GM12878 (cell line): Measurements from ENCODE around the gene TDRD7. TPM values are rescaled to one million over a fixed set of nuclear protein-coding genes. Genes with fewer than 3 reads are reported as not detected.
A peak's percentile ranks its signal among the peaks of the same experiment; 100 is the strongest.

Experiments
- ASH2L ChIP-seq: fragments of 300-600, 200-600 bp; sonication (generic); IDR thresholded peaks from 2 replicates; pipeline ENCODE4 v1.6.1; 2017; ENCODE audit warnings: low read depth, mild to moderate bottlenecking, borderline replicate concordance
- BHLHE40 ChIP-seq, 2 experiments: fragments of 450-650 bp in 1 of 2; IDR thresholded peaks; 2 replicates each; pipeline ENCODE4 v1.6.1; 2011 to 2017; ENCODE audit warnings: low read depth in 2 of 2, borderline replicate concordance in 1 of 2, improper control_type of control experiment in 1 of 2, low read length in 1 of 2, mild to moderate bottlenecking in 1 of 2
- BMI1 ChIP-seq: fragments of 450-650 bp; IDR thresholded peaks from 2 replicates; pipeline ENCODE4 v1.6.1; 2016; ENCODE audit warnings: mild to moderate bottlenecking, moderate library complexity, borderline replicate concordance
- CHD4 ChIP-seq: fragments of 200-600 bp; sonication (generic); IDR thresholded peaks from 2 replicates; pipeline ENCODE4 v1.6.1; 2016; ENCODE audit warnings: mild to moderate bottlenecking
- CREM ChIP-seq: IDR thresholded peaks from 2 replicates; pipeline ENCODE4 v1.6.1; 2014; ENCODE audit warnings: antibody characterized with exemption, low read depth
- EED ChIP-seq: sonication (generic); IDR thresholded peaks from 2 replicates; pipeline ENCODE4 v1.6.1; 2016; ENCODE audit warnings: antibody characterized with exemption, low read depth
- EGR1 ChIP-seq, 2 experiments: IDR thresholded peaks; 1 replicate in 1 of 2; 2 replicates in 1 of 2; pipeline ENCODE4 v1.6.1; 2011 to 2012; ENCODE audit warnings: low read depth in 2 of 2, low read length in 2 of 2, borderline replicate concordance in 1 of 2, mild to moderate bottlenecking in 1 of 2, moderate library complexity in 1 of 2
- ETV6 ChIP-seq, 2 experiments: fragments of 450-650 bp in 1 of 2; IDR thresholded peaks in 1 of 2; conservative IDR thresholded peaks in 1 of 2; 2 replicates each; pipeline ENCODE4 v1.6.1; 2014; ENCODE audit warnings: antibody characterized with exemption in 1 of 2, borderline replicate concordance in 1 of 2, low read depth in 1 of 2, mild to moderate bottlenecking in 1 of 2, moderate library complexity in 1 of 2
- HCFC1 ChIP-seq: fragments of 150-350 bp; IDR thresholded peaks from 2 replicates; pipeline ENCODE4 v1.6.1; 2014; ENCODE audit warnings: low read length
- IKZF1 ChIP-seq: fragments of 450-650 bp; conservative IDR thresholded peaks from 2 replicates; pipeline ENCODE4 v1.6.1; 2017; ENCODE audit warnings: antibody characterized with exemption, mild to moderate bottlenecking
- IRF4 ChIP-seq: IDR thresholded peaks from 2 replicates; pipeline ENCODE4 v1.6.1; 2011; ENCODE audit warnings: low read depth, low read length
- KAT2A ChIP-seq: conservative IDR thresholded peaks from 2 replicates; pipeline ENCODE4 v1.6.1; 2011; ENCODE audit warnings: low read depth, low read length; ENCODE audit not compliant: control insufficient read depth
- LARP7 ChIP-seq: fragments of 450-650 bp; IDR thresholded peaks from 2 replicates; pipeline ENCODE4 v1.6.1; 2017; ENCODE audit warnings: mild to moderate bottlenecking
- MTA2 ChIP-seq: fragments of 450-650 bp; IDR thresholded peaks from 2 replicates; pipeline ENCODE4 v1.6.1; 2016; ENCODE audit warnings: low read depth, mild to moderate bottlenecking, moderate library complexity
- NR2F1 ChIP-seq: fragments of 450-650 bp; conservative IDR thresholded peaks from 2 replicates; pipeline ENCODE4 v1.6.1; 2017; ENCODE audit warnings: mild to moderate bottlenecking
- SMC3 ChIP-seq: IDR thresholded peaks from 2 replicates; pipeline ENCODE4 v1.6.1; 2011; ENCODE audit warnings: low read length, improper control_type of control experiment, borderline replicate concordance
- SREBF1 ChIP-seq: IDR thresholded peaks from 2 replicates; pipeline ENCODE4 v1.6.1; 2012; ENCODE audit warnings: mild to moderate bottlenecking, low read length
- TBL1XR1 ChIP-seq: IDR thresholded peaks from 2 replicates; pipeline ENCODE4 v1.6.1; 2012; ENCODE audit warnings: low read depth, low read length, improper control_type of control experiment
- YY1 ChIP-seq: IDR thresholded peaks from 2 replicates; pipeline ENCODE4 v1.6.1; 2011; ENCODE audit warnings: low read depth, mild to moderate bottlenecking, low read length
- ZNF217 ChIP-seq: fragments of 450-650 bp; IDR thresholded peaks from 2 replicates; pipeline ENCODE4 v1.6.1; 2017; ENCODE audit warnings: antibody characterized with exemption, mild to moderate bottlenecking
- polyA plus RNA-seq, 11 experiments: library from polyadenylated mRNA; depleted of rRNA in 4 of 11; unstranded in 6 of 11; stranded (reverse) in 5 of 11; fragments of >200 nt; fragmentation: Nextera tagmentation in 4 of 11; fragmentation: Illumina TruSeq in 1 of 11; extraction: Ambion mirVana in 4 of 11; extraction: Trizol in 1 of 11; gene quantifications; 1 replicate in 1 of 11; 2 replicates in 10 of 11; pipeline versions ENCODE4 v1.2.1 to v1.2.3, GENCODE V29; 2011 to 2016; ENCODE audit warnings: inconsistent platforms in 2 of 11, missing spikeins in 2 of 11, low read depth in 1 of 11
- total RNA-seq, 4 experiments: library from RNA; depleted of rRNA in 3 of 4; stranded (reverse); fragments of >200 nt in 3 of 4; fragmentation: Illumina TruSeq in 1 of 4; extraction: Trizol in 1 of 4; gene quantifications; 2 replicates each; pipeline versions ENCODE4 v1.2.1 to v1.2.3, GENCODE V29; 2013 to 2021
- TF ChIP-seq, protein P1 (sequence below): fragments of 450-650 bp; IDR thresholded peaks from 2 replicates; pipeline ENCODE4 v1.6.1; 2017; ENCODE audit warnings: mild to moderate bottlenecking, moderate library complexity
- TF ChIP-seq, protein P2 (sequence below): fragments of 450-650 bp; IDR thresholded peaks from 2 replicates; pipeline ENCODE4 v1.6.1; 2016; ENCODE audit warnings: mild to moderate bottlenecking, moderate library complexity, borderline replicate concordance

The TDRD7 gene
- total and polyA plus RNA-seq, 10 of the 15 experiments (the other 5 are each of a cell fraction or from before 2014, with no cell fraction given) = 5.7 to 26.4 (median 16.2) TPM

DNA sequence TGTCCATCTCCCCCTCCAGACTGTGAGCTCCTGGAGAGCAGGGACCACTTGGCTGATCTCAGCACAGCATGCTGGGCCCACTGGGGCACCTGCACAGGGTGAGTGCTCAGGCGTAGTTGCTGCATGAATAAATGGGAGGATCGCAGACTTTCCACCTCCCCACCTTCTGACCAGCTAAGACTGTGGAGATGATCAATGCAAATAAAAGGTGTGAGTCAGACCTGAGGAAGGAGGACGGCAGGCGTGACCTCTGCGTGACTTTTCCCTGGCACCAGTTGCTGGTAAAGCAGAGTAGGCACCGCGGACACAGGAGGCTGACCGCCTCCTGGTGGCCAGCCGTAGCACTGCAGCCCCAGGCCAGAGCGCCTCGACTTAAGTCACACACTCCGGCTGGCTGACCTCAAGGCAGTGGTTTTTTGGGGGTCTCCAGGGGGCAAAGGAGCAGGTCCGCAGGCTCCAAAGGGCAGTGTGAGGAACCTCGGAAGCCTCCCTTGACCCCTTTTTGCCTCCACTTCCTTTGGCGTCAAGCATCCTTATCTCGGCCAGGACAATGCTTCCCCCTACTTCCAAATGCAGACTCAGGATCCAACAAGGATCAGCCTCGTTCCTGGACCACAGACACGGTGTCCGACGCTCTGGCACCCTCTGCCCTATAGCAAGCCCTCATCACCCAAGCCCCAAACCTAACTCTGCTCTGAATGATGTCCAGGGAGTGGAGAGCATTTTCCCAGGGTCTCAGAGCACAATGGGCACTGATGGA lies 12.7 kb upstream of the TDRD7 start (continued):
- no peak for TF ChIP-seq CHD4
- TF ChIP-seq TBL1XR1 = no peak
- peak; percentile 77 for TF ChIP-seq NR2F1
- TF ChIP-seq ETV6 (conservative IDR thresholded peaks at IDR 0.05 in 1 of 2, IDR thresholded peaks at IDR 0.05 in 1 of 2; ENCODE audit: borderline replicate concordance in 1 of 2, low read depth in 1 of 2) = no peak
- no peak for TF ChIP-seq EGR1 (IDR thresholded peaks at IDR 0.05; ENCODE audit: borderline replicate concordance in 1 of 2, low read depth in 2 of 2, low read length in 2 of 2)
- TF ChIP-seq IRF4 = 0 out of 2 replicates have a peak, but pooled peaks have one; percentile 14
- TF ChIP-seq YY1 = peak; percentile 78
- TF ChIP-seq LARP7 = 0 out of 2 replicates have a peak, but pooled peaks have one; percentile 31
- no peak for TF ChIP-seq KAT2A
- 0 out of 2 replicates have a peak, but pooled peaks have one; percentile 41 for TF ChIP-seq EED
- TF ChIP-seq SREBF1 = no peak
- TF ChIP-seq ASH2L = no peak
- TF ChIP-seq, protein P1, sequence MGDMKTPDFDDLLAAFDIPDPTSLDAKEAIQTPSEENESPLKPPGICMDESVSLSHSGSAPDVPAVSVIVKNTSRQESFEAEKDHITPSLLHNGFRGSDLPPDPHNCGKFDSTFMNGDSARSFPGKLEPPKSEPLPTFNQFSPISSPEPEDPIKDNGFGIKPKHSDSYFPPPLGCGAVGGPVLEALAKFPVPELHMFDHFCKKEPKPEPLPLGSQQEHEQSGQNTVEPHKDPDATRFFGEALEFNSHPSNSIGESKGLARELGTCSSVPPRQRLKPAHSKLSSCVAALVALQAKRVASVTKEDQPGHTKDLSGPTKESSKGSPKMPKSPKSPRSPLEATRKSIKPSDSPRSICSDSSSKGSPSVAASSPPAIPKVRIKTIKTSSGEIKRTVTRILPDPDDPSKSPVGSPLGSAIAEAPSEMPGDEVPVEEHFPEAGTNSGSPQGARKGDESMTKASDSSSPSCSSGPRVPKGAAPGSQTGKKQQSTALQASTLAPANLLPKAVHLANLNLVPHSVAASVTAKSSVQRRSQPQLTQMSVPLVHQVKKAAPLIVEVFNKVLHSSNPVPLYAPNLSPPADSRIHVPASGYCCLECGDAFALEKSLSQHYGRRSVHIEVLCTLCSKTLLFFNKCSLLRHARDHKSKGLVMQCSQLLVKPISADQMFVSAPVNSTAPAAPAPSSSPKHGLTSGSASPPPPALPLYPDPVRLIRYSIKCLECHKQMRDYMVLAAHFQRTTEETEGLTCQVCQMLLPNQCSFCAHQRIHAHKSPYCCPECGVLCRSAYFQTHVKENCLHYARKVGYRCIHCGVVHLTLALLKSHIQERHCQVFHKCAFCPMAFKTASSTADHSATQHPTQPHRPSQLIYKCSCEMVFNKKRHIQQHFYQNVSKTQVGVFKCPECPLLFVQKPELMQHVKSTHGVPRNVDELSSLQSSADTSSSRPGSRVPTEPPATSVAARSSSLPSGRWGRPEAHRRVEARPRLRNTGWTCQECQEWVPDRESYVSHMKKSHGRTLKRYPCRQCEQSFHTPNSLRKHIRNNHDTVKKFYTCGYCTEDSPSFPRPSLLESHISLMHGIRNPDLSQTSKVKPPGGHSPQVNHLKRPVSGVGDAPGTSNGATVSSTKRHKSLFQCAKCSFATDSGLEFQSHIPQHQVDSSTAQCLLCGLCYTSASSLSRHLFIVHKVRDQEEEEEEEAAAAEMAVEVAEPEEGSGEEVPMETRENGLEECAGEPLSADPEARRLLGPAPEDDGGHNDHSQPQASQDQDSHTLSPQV = no peak
- no peak for TF ChIP-seq HCFC1
- no peak for TF ChIP-seq MTA2
- peak; percentile 85 for TF ChIP-seq SMC3
- no peak for TF ChIP-seq ZNF217
- TF ChIP-seq CREM = no peak
- TF ChIP-seq, protein P2, sequence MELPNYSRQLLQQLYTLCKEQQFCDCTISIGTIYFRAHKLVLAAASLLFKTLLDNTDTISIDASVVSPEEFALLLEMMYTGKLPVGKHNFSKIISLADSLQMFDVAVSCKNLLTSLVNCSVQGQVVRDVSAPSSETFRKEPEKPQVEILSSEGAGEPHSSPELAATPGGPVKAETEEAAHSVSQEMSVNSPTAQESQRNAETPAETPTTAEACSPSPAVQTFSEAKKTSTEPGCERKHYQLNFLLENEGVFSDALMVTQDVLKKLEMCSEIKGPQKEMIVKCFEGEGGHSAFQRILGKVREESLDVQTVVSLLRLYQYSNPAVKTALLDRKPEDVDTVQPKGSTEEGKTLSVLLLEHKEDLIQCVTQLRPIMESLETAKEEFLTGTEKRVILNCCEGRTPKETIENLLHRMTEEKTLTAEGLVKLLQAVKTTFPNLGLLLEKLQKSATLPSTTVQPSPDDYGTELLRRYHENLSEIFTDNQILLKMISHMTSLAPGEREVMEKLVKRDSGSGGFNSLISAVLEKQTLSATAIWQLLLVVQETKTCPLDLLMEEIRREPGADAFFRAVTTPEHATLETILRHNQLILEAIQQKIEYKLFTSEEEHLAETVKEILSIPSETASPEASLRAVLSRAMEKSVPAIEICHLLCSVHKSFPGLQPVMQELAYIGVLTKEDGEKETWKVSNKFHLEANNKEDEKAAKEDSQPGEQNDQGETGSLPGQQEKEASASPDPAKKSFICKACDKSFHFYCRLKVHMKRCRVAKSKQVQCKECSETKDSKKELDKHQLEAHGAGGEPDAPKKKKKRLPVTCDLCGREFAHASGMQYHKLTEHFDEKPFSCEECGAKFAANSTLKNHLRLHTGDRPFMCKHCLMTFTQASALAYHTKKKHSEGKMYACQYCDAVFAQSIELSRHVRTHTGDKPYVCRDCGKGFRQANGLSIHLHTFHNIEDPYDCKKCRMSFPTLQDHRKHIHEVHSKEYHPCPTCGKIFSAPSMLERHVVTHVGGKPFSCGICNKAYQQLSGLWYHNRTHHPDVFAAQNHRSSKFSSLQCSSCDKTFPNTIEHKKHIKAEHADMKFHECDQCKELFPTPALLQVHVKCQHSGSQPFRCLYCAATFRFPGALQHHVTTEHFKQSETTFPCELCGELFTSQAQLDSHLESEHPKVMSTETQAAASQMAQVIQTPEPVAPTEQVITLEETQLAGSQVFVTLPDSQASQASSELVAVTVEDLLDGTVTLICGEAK = no peak
- TF ChIP-seq BMI1 = no peak
- peak; percentile 60 for TF ChIP-seq IKZF1
- peak in 1 of 2 experiments; percentile 33; a peak in 1 of 4 replicates for TF ChIP-seq BHLHE40 (IDR thresholded peaks at IDR 0.05; ENCODE audit: borderline replicate concordance in 1 of 2, low read depth in 2 of 2, low read length in 1 of 2)
